WTC11 (cell line): ENCODE measurements around the gene LEKR1.

ENCODE experiments used
- CTCF ChIP-seq: fragments of 200-600 bp; IDR thresholded peaks from 2 replicates; pipeline ENCODE4 v1.8.0; 2022; ENCODE audit warnings: antibody characterized with exemption
- E2F4 ChIP-seq: sonication (generic); formaldehyde crosslinking; IDR thresholded peaks from 2 replicates; pipeline ENCODE4 v1.8.1; 2022; ENCODE audit warnings: low read depth, mild to moderate bottlenecking, moderate library complexity, missing genetic modification reagents, borderline replicate concordance
- E2F5 ChIP-seq: sonication (generic); formaldehyde crosslinking; IDR thresholded peaks from 2 replicates; pipeline ENCODE4 v1.8.1; 2022; ENCODE audit warnings: mild to moderate bottlenecking, moderate library complexity, missing genetic modification reagents
- FOXK1 ChIP-seq: sonication (generic); formaldehyde crosslinking; IDR thresholded peaks from 2 replicates; pipeline ENCODE4 v1.8.0; 2022; ENCODE audit warnings: mild to moderate bottlenecking, moderate library complexity, missing genetic modification reagents
- GABPB1 ChIP-seq: sonication (generic); formaldehyde crosslinking; IDR thresholded peaks from 2 replicates; pipeline ENCODE4 v1.8.1; 2023; ENCODE audit warnings: mild to moderate bottlenecking, missing genetic modification reagents
- MYBL2 ChIP-seq: sonication (generic); formaldehyde crosslinking; IDR thresholded peaks from 2 replicates; pipeline ENCODE4 v1.8.1; 2023; ENCODE audit warnings: mild to moderate bottlenecking, moderate library complexity, missing genetic modification reagents
- USF1 ChIP-seq: sonication (generic); formaldehyde crosslinking; IDR thresholded peaks from 2 replicates; pipeline ENCODE4 v1.8.0; 2022; ENCODE audit warnings: mild to moderate bottlenecking, missing genetic modification reagents
- ZBTB21 ChIP-seq: sonication (generic); formaldehyde crosslinking; IDR thresholded peaks from 2 replicates; pipeline ENCODE4 v1.8.1; 2023; ENCODE audit warnings: mild to moderate bottlenecking, missing genetic modification reagents, borderline replicate concordance
- ZNF121 ChIP-seq: sonication (generic); formaldehyde crosslinking; IDR thresholded peaks from 2 replicates; pipeline ENCODE4 v1.8.0; 2023; ENCODE audit warnings: missing genetic modification reagents
- ZNF416 ChIP-seq: fragments of 250-450 bp; sonication (Bioruptor Pico); IDR thresholded peaks from 2 replicates; pipeline ENCODE4 v1.9.0; 2021; ENCODE audit warnings: mild to moderate bottlenecking, inconsistent platforms
- ZNF423 ChIP-seq: fragments of 250-450 bp; sonication (Bioruptor Pico); IDR thresholded peaks from 2 replicates; pipeline ENCODE4 v2.1.2; 2022; ENCODE audit warnings: mild to moderate bottlenecking, moderate library complexity
- TF ChIP-seq, protein P1 (sequence below): sonication (generic); formaldehyde crosslinking; IDR thresholded peaks from 2 replicates; pipeline ENCODE4 v1.8.0; 2023; ENCODE audit warnings: mild to moderate bottlenecking, missing genetic modification reagents
- TF ChIP-seq, protein P2 (sequence below): sonication (generic); formaldehyde crosslinking; IDR thresholded peaks from 2 replicates; pipeline ENCODE4 v1.8.1; 2023; ENCODE audit warnings: mild to moderate bottlenecking, missing genetic modification reagents
- TF ChIP-seq, protein P3 (sequence below): sonication (generic); formaldehyde crosslinking; IDR thresholded peaks from 2 replicates; pipeline ENCODE4 v1.8.1; 2023; ENCODE audit warnings: mild to moderate bottlenecking, missing genetic modification reagents, moderate library complexity

DNA sequence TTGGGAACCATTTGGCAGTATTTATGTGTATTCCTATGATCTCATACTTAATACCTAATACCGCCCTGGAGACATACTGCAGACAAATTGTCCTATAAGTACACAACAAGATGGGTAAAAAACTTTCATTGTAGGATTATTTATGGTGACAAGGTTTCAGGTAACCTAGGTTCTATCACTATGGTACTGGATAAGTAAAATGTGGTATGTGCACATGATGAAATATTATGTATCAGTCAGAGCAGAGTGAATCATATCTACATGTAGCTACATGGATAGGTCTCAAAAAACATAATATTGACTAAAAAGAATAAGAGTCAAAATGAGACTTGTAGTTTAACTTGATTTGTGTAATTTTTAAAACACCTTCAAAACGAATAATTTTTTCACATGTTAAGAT, 147.8 kb downstream of the LEKR1 start:
- no peak for TF ChIP-seq MYBL2 (CRISPR knock-in tag)
- TF ChIP-seq, protein P1, sequence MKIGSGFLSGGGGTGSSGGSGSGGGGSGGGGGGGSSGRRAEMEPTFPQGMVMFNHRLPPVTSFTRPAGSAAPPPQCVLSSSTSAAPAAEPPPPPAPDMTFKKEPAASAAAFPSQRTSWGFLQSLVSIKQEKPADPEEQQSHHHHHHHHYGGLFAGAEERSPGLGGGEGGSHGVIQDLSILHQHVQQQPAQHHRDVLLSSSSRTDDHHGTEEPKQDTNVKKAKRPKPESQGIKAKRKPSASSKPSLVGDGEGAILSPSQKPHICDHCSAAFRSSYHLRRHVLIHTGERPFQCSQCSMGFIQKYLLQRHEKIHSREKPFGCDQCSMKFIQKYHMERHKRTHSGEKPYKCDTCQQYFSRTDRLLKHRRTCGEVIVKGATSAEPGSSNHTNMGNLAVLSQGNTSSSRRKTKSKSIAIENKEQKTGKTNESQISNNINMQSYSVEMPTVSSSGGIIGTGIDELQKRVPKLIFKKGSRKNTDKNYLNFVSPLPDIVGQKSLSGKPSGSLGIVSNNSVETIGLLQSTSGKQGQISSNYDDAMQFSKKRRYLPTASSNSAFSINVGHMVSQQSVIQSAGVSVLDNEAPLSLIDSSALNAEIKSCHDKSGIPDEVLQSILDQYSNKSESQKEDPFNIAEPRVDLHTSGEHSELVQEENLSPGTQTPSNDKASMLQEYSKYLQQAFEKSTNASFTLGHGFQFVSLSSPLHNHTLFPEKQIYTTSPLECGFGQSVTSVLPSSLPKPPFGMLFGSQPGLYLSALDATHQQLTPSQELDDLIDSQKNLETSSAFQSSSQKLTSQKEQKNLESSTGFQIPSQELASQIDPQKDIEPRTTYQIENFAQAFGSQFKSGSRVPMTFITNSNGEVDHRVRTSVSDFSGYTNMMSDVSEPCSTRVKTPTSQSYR (CRISPR knock-in tag), result no peak
- TF ChIP-seq, protein P2, sequence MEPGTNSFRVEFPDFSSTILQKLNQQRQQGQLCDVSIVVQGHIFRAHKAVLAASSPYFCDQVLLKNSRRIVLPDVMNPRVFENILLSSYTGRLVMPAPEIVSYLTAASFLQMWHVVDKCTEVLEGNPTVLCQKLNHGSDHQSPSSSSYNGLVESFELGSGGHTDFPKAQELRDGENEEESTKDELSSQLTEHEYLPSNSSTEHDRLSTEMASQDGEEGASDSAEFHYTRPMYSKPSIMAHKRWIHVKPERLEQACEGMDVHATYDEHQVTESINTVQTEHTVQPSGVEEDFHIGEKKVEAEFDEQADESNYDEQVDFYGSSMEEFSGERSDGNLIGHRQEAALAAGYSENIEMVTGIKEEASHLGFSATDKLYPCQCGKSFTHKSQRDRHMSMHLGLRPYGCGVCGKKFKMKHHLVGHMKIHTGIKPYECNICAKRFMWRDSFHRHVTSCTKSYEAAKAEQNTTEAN (CRISPR knock-in tag), result no peak
- no peak for TF ChIP-seq CTCF
- TF ChIP-seq E2F5 (CRISPR knock-in tag), result no peak
- TF ChIP-seq E2F4 (CRISPR knock-in tag), result no peak
- no peak for TF ChIP-seq FOXK1 (CRISPR knock-in tag)
- no peak for TF ChIP-seq ZNF121 (CRISPR knock-in tag)
- TF ChIP-seq USF1 (CRISPR knock-in tag), result no peak
- no peak for TF ChIP-seq ZBTB21
- no peak for TF ChIP-seq GABPB1
- TF ChIP-seq ZNF423 (CRISPR knock-in tag), result no peak
- TF ChIP-seq ZNF416 (CRISPR knock-in tag), result no peak
- TF ChIP-seq, protein P3, sequence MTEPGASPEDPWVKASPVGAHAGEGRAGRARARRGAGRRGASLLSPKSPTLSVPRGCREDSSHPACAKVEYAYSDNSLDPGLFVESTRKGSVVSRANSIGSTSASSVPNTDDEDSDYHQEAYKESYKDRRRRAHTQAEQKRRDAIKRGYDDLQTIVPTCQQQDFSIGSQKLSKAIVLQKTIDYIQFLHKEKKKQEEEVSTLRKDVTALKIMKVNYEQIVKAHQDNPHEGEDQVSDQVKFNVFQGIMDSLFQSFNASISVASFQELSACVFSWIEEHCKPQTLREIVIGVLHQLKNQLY, result no peak
